DMS 273 (cell line): ENCODE results near the gene TPM3.
"Not testable (repeated sequence)": the region's sequence is repeated elsewhere in the genome, so short reads cannot be mapped to it uniquely, and the experiment has no call there.

Experiments used
- DNase-seq: peaks from one replicate; lab custom pipeline; 2025; ENCODE audit not compliant: unreplicated experiment; lab: John Stamatoyannopoulos, UW

The TPM3 gene

DNA sequence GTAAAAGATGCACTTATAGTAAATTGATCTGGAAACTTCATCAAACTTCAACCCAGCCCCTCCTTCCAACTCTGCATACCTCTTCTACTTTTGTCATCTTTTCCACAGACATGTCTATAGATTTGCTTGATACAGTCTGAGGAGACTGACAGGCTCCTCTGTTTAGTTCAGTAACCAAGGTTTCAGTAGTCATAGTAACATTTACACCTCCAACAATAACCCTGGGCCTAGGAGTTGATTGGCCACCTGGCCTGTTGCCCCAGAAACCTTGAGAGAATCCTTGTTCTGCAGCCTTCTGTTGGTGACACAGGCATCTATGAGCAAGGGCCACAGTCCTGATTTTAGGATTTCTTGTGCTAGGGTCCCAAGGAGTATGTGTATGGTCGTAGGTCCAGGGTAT lies 14.3 kb upstream of the TPM3 start, which contains the start of gene CFAP141:
CFAP141 (minus strand) TSS at position 138 of the 400 bp plus-strand sequence; CDS start at position 112, 26 bp downstream.
- DNase-seq, result peak; percentile 53

GRCh38 chr1:154205778-154206177 lies 13.9 kb upstream of the TPM3 start:
- DNase-seq, result not testable (repeated sequence)

DNA sequence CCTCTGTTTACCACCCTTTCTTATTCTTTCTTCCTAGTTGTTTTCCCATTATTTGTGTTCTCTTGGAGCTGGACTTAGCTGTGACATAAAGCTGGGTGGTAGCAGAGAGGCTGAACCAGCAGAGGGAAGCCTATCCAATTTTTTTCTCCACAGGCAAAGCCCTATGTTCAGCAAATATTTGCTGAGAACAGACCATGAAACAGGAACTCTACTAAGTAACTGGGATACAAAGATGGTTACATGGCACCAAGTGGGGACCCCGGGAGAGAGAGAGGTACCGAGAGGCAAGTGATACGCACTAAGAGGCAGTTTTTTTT lies 7.6 kb upstream of the TPM3 start:
- DNase-seq, result peak; percentile 56

DNA sequence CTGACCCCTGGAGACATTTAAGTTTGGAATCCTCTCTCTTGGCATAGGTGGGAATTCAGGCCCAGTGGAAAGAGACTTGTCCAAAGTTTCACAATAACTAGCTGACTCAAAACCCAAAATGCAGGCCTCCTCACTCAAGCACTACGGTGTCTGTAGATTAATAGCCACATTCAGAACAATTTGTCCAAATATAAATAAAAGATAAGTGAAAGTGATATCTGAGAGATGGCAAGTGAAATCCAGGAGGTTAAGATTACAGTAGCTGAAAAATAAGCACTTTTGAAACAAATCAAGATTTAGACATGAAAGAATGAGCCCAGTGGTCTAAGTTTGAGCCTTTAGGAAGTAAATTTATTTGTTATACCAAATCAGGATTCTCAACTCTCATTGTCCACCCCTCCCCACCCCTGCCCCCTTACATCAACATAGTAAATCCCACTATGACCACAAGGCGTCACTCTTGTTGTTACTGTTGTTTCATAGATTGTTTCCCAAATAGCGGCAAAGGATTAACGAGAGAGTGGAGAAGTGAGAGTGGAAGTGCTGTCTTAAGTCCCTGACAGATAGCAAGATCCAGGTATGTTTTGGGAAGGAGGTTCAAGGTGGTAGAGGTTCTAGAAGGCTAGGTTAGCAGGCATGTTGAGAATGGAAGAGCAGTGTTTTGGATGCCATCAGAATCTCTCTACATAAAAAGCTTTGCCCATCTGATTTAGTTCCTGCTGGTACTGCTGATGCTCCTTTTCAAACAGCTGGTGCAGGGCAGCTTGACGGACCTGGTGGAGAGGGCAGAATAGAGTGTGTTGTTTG lies 7.1 kb upstream of the TPM3 start:
- peak; percentile 84 for DNase-seq

DNA sequence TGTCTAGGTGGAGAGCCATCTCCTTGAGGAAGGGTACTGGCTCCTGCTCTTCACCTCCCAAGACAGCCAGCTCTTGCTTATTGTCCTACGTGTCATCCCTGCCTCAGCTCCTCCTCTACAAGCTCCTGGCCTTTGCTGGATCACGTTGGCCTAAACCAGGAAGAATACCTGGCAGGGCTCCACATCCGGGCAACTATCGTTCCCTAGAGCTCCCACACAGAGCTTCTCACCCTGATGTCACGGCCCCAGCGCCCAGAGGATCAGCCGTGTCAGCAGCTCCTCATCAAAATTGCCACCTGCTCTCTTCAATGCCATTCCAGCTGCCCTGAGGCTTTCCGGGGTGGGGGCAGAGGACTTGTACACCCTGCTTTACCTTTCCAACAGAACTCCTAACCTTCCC lies 1.9 kb upstream of the TPM3 start:
- peak; percentile 43 for DNase-seq

GRCh38 chr1:154192476-154192875 lies 576 bp upstream of the TPM3 start:
- DNase-seq, result no peak

DNA sequence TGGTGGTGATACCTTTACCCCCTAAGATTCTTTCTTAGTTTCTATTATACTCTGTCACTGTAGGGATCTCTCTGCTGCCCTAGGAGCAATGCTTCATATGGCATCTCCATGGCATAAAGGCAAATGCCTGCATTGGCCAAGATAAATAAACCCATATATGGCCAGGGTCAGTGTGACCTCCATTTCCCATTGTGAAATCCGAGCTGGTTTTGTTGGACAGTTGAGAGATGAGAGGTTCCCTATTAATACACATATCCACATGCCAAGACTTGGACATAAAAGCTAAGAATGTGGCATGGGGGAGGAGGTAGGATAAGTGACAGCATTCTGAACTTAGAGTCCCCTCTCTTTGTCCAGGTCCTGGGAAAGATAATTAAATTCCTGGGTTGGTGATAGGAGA lies 1.4 kb downstream of the TPM3 start:
- no peak for DNase-seq

DNA sequence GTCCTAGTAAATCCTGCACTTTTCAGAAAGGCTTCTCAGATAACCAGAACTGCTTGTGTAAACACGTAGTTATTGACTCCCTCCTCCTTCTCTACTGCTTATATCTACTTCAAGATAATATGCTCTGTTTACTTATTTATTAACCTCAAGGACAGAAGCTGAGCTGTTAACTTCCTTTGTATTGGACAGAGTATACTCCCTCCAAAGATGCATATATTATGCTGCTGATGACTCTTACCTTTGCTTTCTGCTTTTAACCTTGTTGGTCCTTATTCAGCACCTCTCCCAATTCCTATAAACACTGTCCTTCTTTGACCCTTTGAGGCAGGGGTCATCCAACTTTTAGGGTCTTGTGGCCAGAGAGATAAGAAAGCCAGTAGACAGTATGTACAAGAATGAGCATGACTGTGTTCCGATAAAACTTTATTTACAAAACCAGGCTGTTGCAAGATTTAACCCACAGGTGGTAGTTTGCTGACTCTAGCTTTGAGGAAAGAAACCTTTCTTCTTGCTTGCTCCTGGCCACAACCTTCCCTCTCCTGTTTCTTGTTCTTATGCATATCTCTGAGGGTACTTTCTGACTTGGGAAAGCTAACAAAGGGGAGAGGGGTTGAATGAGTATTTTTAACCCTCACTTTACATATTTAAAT lies 4.9 kb downstream of the TPM3 start:
- no peak for DNase-seq

GRCh38 chr1:154186177-154186576 lies 5.7 kb downstream of the TPM3 start:
- DNase-seq, result peak; percentile 78

DNA sequence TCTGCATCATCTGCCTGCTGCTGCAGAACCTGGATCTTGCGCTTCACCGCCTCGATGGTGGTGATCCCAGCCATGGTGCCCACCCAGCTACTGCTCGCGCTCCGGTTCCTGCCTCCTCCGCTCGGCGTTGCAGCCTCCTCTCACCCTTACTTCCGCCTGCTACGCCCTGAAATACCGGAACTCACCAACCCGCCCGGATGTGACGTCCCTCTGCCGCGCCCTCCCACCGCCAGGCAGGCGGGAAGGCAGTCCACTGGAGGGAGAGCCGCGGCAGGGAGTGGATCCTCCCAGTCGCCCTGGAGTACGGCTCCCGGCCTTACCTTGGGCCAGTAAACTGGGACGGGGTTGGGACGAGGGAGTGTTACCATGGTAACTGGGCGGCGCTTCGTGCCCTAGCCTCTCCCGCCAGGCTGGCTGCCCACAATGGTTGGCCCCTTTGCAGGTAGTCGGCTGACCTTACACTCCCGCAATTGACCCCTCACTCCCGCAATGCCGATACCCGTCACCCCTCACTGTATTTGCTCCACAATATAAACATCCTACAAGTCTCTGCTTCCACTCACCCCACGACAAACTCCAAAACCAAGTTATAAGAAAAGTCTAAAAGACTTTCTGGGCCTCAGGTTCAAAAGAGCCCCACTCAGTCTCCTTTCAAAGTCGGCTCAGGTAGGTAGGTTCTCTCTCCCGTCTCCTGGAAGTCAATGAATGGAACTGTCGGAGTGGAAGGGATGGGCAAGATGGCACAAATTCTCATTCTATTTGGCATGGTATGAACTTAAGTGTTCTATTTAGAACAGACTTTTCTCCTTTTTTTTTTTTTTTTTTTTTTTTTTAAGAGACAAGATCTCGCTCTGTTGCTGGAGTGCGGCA lies 8.6 kb downstream of the TPM3 start:
- DNase-seq, result peak; percentile 99

DNA sequence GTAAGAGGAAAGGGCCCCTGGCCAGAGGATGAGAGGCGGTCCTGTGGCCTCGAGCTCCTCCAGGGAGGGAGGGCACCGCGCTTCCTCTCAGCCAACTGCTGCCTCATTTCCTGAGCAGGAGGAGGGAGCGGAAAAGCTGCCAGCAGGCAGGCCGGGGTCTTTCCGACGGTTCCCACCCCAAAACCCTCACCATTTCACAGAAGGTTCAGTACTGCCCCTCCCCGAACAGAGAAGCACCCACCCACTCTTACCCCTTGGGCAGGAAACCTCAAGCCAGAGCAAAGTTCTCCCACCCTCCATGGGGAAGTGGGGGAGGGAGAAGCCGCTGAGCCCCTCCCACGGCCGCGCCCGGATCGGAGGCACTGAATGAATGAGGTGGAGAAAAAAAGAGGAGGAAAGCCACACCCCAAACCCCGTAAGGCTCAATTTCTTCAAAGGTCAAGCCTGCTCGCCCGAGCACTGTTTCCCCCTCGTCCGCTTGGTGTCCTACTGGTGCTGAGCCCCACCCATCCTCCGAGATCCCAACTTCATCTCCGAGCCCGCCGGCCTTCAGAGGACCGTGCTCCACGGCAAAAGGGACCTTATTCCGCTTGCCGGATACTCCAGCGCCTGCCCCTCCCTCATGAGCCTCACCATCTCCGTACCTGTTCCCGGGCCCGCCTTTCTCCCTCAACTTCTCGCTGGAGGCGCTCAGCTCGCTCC lies 9.4 kb downstream of the TPM3 start:
- peak; percentile 81 for DNase-seq

GRCh38 chr1:154181944-154182343 lies 10.0 kb downstream of the TPM3 start:
- DNase-seq, result no peak

DNA sequence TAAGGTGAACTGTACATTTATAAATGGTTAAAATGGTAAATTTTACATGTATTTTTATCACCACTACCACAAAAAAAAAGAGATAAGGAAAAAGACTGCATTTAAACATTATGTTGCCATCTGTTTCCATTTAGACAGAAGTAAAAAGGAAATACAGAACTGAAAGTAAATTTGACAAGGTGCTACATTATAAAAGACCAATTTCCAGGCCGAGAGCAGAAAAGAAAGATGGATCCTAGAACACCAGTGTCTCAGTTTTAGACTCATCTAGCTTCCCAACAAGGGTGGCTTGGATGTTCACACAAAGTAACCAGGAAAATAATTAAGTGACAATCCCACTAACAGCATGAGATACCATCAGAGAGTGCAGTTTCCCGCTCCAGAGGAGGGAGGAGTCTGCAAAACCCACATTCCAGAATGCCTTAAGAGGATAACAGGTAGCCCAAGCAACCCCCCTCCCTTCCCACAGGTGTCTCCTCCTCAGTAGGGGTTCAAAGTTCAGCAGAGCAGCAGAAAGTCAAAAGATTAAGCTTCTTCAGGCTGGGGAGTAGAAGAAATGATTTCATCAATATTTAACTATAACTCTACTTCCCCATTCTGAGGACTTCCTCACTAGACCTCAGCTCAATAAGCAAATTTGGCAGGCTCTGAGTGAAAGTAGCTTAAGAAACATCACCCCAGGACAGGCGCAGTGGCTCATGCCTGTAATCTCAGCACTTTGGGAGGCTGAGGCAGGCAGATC lies 11.8 kb downstream of the TPM3 start:
- DNase-seq, result no peak

DNA sequence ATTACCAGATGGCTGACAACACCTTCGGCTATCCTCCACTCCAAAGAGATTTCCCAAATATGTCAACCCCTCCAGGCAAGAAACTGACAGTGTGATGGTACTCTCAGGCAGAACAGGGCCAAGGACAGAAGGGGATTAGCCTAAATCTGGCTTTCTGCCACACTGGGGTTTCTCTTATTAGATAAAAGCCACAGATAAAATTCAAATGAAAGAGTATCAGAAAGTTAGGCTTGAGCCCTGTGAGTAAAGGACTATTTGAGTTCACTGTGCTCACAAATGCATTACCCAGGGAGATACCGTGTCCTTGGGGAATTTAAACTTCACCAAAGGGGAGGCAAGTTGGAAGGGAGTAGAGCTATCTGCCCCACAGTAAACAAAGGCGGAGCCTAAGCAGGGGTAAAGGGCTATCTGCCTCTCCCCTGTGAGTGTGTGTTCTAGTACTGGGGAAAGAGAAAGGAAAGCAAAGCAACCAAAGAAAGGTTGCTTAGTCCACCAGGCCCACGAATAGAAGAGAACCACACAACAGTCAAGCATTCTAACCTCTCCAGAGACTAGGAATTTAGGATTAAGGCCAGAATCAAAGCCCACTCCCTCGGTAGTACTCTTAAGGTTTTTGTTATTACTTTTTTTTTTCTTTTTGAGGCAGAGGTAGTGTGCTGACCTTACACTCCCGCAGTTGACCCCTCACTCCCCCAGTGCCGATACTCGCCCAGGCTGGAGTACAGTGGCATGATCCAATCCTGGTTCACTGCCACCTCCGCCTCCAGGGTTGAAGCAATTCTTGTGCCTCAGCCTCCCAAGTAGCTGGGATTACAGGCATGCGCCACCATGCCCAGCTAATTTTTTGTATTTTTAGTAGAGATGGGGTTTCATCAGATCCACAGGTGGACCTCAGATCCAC lies 12.7 kb downstream of the TPM3 start:
- peak; percentile 65 for DNase-seq

DNA sequence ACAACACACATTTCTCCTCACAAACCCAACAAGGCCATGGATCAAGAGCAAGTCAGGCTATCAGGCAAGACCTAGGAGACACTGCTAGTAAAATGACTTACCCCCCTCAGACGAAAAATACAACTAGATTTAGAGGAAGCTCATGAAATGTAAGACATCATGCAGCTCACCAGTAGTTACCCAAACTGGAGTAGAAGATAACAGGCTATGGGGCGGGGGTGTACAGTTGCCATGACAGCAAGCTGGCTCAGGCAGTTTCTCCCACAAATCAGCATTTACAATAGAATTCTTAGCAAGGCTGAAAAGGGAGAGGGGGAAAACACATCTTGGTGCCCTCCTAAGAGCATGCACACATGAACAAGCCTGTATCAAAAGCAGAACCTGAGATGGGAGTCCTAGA lies 13.9 kb downstream of the TPM3 start:
- peak; percentile 17 for DNase-seq

DNA sequence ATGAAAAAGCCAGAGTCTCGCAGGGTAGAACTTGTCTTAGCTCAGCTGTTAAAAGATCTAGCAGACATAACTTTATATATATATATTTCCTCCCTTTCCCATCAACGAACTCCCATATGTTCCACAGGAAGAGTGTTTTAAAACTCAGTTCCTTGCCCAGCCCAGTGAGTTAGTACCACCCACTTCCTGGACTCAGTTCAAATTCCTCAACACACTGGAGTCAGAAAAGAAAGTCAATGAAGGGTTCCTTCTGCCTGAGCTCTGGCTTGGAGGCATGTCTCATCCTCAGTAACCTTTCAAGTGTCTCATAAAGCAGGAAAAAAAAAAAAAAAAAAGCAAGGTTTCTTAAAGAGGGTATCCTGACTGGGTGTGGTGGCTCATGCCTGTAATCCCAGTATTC lies 15.6 kb downstream of the TPM3 start:
- DNase-seq, result no peak

- DNase-seq, result no peak
These were observed 17.2 kb downstream of the TPM3 start for GRCh38 chr1:154174654-154175053.

DNA sequence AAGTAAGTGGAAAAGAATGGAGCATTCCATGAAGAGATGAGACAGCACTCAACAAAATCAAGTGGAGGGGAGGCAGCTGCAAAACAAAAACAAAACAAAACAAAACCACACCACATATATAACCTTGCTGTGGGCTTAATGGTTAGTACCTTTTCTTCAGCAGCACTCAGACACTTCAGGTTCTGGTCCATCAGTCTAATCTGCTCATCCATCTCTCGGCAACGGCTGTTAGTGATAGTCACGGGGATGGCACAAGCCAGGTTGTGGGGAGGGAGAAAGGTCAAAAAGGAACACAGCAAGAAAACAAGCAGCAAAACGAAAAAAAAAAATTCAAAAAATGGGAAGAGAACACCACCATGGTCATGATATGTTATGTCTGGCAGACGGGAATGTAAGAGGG lies 20.0 kb downstream of the TPM3 start:
- no peak for DNase-seq

DNA sequence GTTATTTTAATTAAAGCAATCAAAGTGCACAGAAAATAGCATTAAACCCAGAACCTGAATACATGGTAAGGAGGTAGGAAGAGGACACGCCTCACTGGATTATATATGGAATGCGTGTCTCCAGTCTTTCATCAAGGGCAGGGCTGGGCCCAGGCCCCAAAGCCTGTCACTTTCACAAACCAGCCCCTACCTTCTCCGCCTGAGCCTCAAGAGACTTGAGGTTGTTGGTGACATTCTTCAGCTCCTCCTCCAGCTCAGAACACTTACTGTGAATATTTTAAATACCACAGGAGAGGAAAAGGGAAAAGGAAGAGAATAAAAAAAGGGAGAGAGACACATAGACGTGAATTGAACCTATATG lies 20.7 kb downstream of the TPM3 start:
- DNase-seq, result no peak
